Measurements from ENCODE around the gene EML2.

The EML2 gene

GRCh38 chr19:45584332-45585157 is 54.7 kb downstream of the EML2 start, which contains the start of gene OPA3:
Gene OPA3, minus strand, starts transcription at chr19:45584802. Its CDS starts 38 bp downstream, at chr19:45584764.
- peak; percentile 99 for DNase-seq

DNA sequence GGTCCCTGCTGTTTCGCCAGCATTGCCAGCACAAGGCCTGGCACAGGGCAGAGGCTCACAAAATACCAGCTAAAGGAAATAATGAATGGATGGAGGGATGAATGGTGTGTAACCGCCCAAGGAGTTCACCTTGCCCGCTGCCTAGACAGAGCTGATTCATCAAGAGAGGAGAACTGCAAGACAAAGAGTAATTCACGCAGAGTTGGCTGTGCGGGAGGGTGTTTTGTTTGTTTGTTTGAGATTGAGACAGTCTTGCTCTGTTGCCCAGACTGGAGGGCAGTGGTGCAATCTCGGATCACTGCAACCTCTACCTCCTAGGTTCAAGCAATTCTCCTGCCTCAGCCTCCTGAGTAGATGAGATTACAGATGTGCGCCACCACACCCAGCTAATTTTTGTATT is 57.6 kb downstream of the EML2 start:
- DNase-seq, result no peak

DNA sequence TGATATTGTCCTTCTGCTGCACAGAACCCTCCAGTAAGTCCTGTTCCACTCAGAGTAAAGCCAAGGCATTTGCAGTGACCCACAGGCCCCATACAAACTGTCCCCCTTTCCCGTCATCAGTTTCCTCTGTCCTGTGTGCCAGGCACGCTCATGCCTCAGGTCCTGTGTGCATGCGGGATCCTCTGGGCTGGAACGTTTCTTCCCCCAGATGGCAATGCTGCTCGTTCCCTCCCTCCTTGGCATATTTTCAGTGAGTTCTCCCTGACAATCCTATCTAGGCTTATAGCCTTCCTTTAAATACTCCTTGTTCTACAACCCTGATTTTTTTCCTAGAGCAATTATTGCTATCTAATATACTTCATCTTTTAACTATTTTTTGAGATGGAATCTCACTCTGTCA is 60.3 kb downstream of the EML2 start:
- no peak for DNase-seq

GRCh38 chr19:45577111-45577905 is 61.9 kb downstream of the EML2 start:
- DNase-seq, result no peak

DNA sequence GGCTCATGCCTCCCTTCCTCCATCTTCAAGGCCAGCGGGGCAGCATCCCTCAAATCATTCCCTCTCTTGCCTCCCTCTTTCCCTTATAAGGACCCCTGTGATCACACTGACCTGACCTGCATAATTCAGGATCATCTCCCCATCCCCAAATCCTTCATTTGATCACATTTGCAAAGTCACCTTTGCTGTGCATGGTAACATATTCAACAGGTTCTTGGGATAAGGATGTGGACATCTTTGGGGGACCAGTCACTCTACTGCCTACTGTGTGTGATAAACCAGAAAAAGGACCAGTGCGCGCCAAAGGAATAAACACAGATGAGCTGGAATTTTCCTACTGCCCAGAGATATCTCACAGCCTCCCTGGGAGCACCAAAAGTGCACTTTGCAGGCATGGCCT is 62.5 kb downstream of the EML2 start:
- DNase-seq, result no peak

DNA sequence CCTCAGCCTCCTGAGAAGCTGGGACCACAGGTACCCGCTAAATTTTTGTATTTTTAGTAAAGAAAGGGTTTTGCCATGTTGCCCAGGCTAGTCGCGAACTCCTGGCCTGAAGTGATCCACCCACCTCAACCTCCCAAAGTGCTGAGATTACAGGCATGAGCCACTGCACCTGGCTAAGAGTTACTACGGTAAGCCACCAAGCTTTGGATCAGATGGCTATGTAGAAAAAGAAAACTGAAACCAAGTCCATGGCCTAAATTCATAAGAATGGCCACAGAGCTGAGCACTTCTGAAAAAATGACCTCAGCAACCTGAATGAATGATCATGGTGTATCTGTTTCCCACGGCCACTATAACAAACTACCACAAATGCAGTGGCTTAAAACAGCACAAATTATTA is 64.0 kb downstream of the EML2 start:
- DNase-seq, result no peak

- no peak for DNase-seq
Observed at GRCh38 chr19:45574526-45574925, 64.7 kb downstream of the EML2 start.

- no peak for DNase-seq
Observed at GRCh38 chr19:45571457-45572220, 67.6 kb downstream of the EML2 start.

- DNase-seq, result peak; percentile 60
Observed at GRCh38 chr19:45569619-45570421, 69.4 kb downstream of the EML2 start.

DNA sequence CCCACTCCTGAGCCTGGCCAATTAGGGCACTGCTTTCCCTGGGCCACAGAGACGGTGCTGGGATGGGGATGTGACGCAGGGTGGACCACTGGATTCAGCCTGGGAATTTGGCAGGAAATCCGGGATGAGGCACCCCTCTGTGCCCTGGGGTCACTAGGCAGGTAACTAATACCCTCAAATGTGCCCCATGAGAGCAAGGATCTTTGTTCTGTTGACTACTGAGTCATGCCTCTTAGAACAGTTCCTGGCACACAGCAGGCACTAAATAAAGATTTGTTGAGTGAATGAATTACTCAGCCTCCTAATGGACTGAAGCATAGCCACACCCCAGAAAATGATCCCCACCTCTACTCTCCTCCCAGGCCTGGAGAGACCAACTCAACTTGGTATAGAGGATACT is 70.5 kb downstream of the EML2 start:
- DNase-seq, result no peak

- DNase-seq, result no peak
Observed at GRCh38 chr19:45567609-45568008, 71.6 kb downstream of the EML2 start.

DNA sequence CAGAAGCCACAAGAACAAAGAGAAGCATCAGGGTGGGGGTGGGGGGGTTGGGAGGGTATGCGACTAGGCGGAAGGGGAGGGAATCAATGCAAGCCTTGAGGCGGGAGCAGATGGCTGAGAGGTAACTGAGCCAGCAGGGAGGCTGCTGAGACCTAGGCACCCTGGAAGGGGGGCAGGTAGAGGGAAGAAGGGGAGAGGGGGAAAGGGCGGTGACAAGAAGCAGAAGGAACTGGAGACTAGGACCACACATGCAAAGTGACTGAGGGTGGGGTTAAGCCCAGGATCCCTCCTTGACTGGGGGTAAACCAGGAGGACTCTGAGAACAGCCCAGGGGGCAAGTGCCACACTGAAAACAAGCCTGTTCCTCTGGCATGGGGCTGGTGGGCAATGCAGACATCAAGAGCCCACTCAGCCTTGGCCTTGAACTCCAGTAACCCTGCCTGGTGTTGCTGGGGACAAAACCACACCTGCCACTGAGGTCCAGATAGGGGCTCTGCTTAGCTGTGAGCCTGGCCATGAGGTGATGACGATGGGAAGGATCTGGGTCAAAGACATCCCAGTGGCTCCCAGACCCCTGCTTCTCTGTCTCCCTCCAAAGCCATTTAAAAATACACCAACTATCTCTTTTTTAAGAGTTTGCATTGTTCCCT is 74.9 kb downstream of the EML2 start:
- DNase-seq, result no peak

DNA sequence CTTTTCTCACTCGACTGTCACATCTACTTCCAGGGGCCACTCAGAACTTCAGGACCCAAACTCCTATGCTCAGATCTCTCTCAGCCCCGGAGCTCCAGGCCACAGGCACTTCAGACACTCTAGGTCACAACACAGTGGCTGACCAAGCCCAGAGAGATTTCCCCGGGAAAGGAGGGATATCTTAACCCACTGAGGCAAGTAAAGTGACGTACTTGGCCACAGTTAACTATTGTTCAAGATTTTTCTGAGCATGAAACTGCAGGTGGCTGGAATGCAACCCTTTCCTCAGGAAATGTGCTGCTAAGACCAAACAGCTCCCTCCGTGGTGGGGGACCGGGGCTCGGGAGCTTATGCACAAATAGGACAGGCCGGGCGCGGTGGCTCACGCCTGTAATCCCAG is 78.5 kb downstream of the EML2 start:
- no peak for DNase-seq

GRCh38 chr19:45560038-45560437 is 79.2 kb downstream of the EML2 start:
- no peak for DNase-seq
